Stimulated activated CD4-positive, alpha-beta T cell treated with anti-CD3 and anti-CD28 coated beads, Interleukin-2, amount 100 ng/mL, for 4 hours (primary cell): ENCODE results near the gene MBNL3.

Experiments used
- DNase-seq: peaks from one replicate; pipeline ENCODE4 v3.0.0-alpha.2; 2020; ENCODE audit warnings: low read depth

Gene MBNL3

GRCh38 chrX:132415012-132415411 is 73.8 kb downstream of the MBNL3 start:
- DNase-seq: no peak

- DNase-seq: no peak
Measured at GRCh38 chrX:132414404-132414803, 74.4 kb downstream of the MBNL3 start.

- no peak for DNase-seq
Measured at GRCh38 chrX:132413459-132413858, 75.4 kb downstream of the MBNL3 start.

- no peak for DNase-seq
Measured at GRCh38 chrX:132412208-132412607, 76.6 kb downstream of the MBNL3 start.

GRCh38 chrX:132411310-132411977 is 77.4 kb downstream of the MBNL3 start:
- DNase-seq: no peak

GRCh38 chrX:132409780-132410556 is 78.9 kb downstream of the MBNL3 start:
- no peak for DNase-seq

- DNase-seq: no peak
Measured at GRCh38 chrX:132407691-132408090, 81.1 kb downstream of the MBNL3 start.

- no peak for DNase-seq
Measured at GRCh38 chrX:132406106-132406505, 82.7 kb downstream of the MBNL3 start.

- DNase-seq: no peak
Measured at GRCh38 chrX:132404266-132404665, 84.6 kb downstream of the MBNL3 start.

- no peak for DNase-seq
Measured at GRCh38 chrX:132401935-132402334, 86.9 kb downstream of the MBNL3 start.

GRCh38 chrX:132400706-132401105 is 88.1 kb downstream of the MBNL3 start:
- DNase-seq: no peak

GRCh38 chrX:132395645-132396044 is 93.2 kb downstream of the MBNL3 start:
- no peak for DNase-seq

GRCh38 chrX:132395026-132395425 is 93.8 kb downstream of the MBNL3 start:
- DNase-seq: no peak

- DNase-seq: no peak
Measured at GRCh38 chrX:132394591-132394990, 94.2 kb downstream of the MBNL3 start.

- DNase-seq: no peak
Measured at GRCh38 chrX:132393992-132394391, 94.8 kb downstream of the MBNL3 start.

- no peak for DNase-seq
Measured at GRCh38 chrX:132393485-132393884, 95.4 kb downstream of the MBNL3 start.

- no peak for DNase-seq
Measured at GRCh38 chrX:132393085-132393484, 95.8 kb downstream of the MBNL3 start.

- DNase-seq: no peak
Measured at GRCh38 chrX:132390792-132391191, 98.0 kb downstream of the MBNL3 start.

- no peak for DNase-seq
Measured at GRCh38 chrX:132389480-132389879, 99.4 kb downstream of the MBNL3 start.

- DNase-seq: no peak
Measured at GRCh38 chrX:132388371-132388770, 100.5 kb downstream of the MBNL3 start.

GRCh38 chrX:132384301-132384700 is 104.5 kb downstream of the MBNL3 start:
- no peak for DNase-seq

GRCh38 chrX:132382068-132382467 is 106.8 kb downstream of the MBNL3 start:
- no peak for DNase-seq

GRCh38 chrX:132378281-132378680 is 110.6 kb downstream of the MBNL3 start:
- no peak for DNase-seq

GRCh38 chrX:132375941-132376340 is 112.9 kb downstream of the MBNL3 start:
- no peak for DNase-seq
